SIG-M5 (cell line): ENCODE data around the gene SOX21.

Experiments used
- DNase-seq: peaks from one replicate; lab custom pipeline; 2025; lab: John Stamatoyannopoulos, UW

The SOX21 gene

DNA sequence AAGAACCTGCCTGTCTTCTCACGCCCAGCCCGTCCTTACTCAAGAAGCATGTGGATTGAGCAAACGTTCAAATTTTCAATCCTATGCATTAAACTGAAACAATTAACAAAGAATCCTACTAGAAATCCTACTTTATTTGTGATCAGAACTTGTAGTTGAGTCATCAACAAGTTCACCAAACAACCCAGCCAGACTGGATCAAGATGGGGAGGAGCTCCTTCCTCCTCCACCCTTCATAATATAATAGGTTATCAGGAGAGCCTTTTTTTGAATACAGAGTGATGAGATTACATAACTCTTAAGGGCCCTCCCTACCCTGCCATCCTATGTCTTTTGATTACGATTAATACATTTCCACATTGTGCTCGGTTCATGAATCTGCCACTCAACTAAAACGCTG lies 32.7 kb downstream of the SOX21 start:
- DNase-seq, result no peak

DNA sequence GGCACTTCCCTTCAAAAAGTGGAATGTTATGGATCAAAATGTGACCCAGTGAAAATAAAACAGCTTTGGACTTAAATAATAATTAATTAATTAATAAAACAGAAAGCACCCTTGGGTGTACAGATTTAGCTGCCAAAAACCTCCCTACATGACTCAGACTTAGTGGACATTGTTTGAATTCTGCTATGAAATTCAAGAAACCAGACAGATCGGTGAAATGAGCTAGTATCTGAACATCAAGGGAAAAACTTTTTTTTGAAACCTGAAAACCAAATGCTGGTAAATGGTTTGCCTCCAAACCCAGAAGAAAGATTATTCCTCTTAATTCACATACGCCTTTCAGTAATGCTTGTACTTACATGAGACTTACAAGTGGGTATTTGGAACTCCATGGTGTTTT lies 33.5 kb downstream of the SOX21 start:
- no peak for DNase-seq

DNA sequence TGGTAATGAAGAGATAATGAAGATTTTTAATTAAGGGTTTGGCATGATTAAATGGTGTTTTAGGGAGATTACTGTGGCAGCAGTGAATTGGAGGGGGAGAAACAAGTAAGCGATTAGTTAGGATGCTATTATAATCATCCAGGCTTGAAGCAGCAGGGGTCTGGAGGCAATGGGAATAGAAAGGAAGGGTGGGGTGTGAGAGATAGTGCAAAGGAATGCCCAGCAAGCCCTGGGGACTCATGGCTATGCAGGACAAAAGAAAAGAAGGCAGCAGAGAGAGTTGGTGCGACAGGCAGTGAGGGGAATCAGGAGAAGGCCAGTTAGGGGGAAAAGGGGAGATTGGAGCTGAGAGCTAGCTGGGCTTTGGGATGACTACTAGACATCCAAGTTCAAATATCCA lies 34.5 kb downstream of the SOX21 start:
- DNase-seq, result no peak

DNA sequence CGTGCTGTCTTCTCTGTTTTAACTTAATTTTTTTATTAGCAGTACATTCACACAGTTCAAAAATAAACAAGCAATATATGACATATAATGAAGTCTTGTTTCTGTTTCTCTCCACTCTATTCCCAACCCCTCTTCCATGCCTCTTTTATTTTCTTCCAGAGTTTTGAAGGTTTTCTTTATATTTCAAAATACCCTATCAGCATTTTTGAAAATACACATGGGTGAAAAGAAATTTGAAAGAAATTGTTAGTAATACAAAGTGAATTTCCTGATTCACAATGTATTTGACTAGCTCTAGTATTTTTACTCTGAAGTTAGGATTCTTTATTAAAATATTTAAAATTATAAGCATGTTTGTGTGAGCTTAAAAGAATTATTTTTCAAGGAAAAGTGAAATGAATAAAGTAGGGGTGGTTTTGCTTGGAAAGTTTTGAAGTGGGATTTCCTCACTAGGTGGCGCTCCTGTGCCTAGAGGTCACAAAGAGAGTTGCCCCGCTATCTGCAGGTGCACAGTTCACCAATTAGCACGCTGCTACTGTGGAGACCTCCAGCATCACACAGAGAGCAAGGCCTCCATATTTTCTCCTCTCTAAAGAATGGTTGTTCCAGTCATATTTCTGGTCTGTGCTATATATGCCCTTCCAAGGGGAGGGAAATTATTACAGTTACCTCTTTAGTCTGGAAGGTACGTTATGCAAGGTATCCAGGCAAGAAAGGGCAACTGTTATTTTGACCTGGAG lies 37.6 kb downstream of the SOX21 start:
- no peak for DNase-seq

DNA sequence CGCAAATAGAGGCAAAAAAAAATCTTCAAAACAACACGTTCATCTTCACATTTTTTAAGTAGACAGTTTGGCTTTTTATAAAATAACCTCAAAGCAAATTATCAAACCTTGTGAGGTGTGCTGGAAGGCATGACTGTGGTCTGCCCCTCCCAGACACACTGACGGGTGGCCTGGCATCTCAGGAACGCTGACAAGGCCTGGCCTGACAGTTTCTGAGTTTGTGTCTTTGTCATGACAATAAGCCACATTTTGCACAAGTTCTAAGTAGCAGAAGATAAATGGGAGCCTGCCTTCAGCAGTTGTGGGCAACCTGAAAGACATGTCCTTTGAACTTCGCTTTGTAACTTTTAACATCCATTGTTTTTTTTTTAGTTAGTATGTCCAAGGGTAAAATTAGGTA lies 38.5 kb downstream of the SOX21 start:
- no peak for DNase-seq

DNA sequence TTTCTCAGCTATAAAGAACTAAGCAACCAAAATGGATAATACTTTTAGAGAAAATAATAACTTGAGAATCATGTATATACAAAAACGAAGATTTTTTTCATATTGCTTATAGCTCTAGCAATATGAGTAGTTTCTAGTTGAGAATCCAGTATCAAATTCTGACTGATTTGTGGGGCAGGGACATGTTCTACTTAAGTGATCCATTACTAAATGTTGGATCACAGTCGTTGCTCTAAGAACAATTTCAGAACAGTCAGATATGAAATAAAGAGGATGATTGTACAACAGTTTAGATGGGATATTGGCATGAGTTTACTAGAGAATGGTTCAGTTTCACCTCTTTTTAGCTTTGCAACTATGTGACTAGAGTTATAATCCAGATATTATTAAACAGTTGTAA lies 39.9 kb downstream of the SOX21 start:
- no peak for DNase-seq

DNA sequence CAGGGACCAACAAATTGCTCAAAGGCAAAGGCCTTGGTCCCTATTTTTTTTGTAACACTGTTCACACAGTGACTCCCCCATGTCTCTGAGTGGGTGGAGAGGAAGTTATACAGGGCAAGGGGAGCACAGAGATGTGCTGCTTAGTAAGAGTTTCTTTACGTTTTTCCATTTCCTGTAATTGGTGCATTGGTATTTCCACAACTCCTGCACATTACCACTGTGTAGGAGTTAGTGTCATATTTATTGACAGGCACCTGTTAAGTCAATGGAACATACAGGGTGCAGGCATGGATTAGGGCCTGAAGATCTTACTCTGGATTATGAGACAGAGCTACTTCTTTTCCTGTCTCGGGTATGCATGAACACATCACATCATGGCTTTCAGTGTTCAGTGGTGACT lies 45.2 kb downstream of the SOX21 start:
- no peak for DNase-seq

DNA sequence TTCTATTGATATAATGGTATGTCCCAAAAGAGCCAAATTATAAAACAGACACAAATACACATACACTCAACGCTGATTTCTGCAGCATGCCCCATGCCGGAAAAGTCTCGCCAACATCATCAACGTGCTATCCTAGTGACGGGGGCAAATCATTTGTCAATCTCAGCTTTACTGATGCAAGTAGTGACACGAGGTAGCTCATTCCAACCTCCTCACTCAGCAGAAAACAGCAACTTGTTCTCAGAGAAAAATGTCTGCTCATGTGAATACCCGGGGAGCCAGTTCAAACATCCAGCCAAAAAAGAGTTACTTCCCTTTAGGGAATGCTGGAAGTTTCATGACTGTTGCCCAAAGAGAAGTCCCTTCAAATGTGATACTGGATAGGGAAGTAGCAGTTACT lies 46.3 kb downstream of the SOX21 start:
- DNase-seq, result no peak

DNA sequence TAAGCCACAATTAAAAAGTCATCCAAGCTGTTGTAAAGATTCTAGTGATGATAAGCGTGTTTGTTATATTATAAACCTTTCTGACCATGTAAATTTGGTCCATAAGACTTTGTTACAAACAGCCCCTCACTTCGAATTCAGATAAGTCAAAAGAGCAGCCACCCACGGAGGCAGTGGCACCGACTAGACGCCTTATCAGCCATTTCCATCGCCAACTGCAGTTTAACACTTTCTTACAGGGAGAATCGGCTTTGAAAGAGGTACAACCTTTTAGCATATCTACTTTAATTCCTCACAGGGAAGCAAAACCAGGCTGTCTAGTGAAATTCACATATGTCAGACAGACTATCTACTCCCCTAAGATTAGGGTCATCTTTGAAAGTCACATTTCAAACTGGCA lies 47.5 kb downstream of the SOX21 start:
- DNase-seq, result no peak

DNA sequence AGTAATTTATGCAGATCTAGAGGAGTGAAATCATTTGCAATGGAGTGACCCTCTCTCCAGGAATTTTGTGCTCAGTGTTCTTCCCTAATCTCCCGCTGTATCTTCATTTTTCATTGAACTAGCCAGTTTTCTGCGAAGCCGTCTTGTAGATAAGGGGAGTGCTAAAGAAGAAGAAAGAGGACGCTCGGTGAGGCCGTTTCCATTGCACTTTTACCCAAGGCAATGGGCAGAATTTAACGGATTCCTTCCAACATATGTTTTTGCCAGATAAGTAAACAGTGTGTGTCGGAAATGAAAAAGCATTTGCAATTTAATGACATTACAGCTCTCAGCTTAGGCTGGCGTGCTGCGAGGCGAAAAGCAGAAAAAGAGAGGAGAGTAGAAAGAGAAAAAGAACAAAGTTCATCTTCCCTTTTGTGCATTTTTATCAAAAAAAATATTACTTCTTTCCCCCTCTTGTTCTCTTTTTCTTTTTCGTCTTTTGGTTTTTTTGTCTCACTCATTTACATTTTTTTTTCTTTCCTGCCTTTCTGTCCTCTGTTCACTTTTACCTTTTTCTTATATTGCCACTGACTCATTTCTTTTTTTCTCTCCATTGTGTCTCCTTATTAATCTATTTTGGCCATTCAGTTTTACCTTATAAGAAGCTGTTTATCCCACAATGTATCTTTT lies 49.9 kb downstream of the SOX21 start:
- no peak for DNase-seq

DNA sequence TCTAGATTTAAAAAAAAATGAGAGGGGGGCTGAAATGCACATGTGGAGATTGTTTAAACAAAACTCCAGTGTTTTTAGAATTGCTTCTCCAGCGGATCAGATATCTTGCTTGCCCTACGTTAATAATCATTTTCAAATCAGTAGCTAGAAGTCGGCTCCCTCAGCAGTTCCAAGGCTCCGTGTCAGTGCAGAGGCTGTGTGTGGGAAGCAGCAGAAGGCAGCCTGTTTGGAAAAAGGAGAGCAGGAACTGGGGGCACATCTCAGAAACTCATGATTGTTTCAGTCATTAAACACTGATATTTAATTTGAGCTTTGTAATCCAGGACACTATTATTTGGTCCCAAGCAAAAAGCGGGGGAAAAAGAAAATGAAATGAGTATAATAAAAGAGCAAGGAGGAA lies 50.9 kb downstream of the SOX21 start:
- DNase-seq, result no peak

DNA sequence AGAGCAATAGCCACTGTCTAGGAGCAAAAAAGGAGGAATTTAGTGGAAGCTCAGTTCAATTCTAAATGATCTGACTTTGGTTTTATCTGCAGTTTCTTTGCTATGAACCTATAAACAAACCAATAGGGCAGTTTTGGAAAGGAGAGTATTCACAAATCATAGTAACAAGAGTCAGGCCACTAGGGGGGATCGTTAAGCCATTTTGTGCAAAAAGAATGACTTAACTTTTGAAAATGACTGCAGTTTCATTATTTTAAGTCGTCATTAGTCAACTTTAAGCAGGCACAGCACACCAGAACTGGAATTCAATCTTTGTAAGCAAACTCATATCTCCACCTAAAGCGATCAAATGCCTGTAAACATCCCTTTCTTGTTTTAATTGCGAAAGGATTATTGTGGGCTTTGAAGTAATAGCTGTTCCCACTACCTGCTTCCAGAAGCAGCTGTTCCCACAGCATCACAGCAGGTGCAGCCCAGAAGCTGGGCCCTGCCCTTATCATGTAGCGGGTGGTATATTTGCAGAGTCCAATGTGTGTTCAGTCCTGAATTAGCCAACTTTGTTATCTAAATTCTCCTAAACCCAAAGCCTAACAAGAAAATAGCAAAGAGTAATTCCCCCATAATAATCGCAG lies 51.5 kb downstream of the SOX21 start:
- DNase-seq, result no peak
